Vagina (tissue), 2 donors: ENCODE results near the gene NFIA.

Source experiments
- CTCF ChIP-seq, 3 experiments: fragments of 450-650 bp in 2 of 3; fragments of 200-600 bp in 1 of 3; sonication (generic) in 1 of 3; IDR thresholded peaks; one replicate each; pipeline ENCODE4 v1.5.1; 2017 to 2019; ENCODE audit warnings: antibody characterized with exemption in 3 of 3, mild to moderate bottlenecking in 2 of 3, moderate library complexity in 2 of 3
- POLR2A ChIP-seq, 2 donors: fragments of 450-650 bp; IDR thresholded peaks; one replicate each; pipeline ENCODE4 v1.6.1; 2017; ENCODE audit warnings: antibody characterized with exemption in 2 of 2, mild to moderate bottlenecking in 2 of 2, moderate library complexity in 2 of 2

GRCh38 chr1:61299463-61299862 is 217.1 kb downstream of the NFIA start:
- TF ChIP-seq CTCF (IDR thresholded peaks at IDR 0.05) (no peak), POLR2A (IDR thresholded peaks at IDR 0.05) (no peak)
